SH-SY5Y (cell line): Measurements from ENCODE around the gene MEF2A.

ENCODE experiments used
- GATA2 ChIP-seq: IDR thresholded peaks from 2 replicates; pipeline ENCODE4 v1.6.1; 2011; ENCODE audit warnings: mild to moderate bottlenecking, low read depth, low read length
- GATA3 ChIP-seq: IDR thresholded peaks from 2 replicates; pipeline ENCODE4 v1.6.1; 2011; ENCODE audit warnings: low read depth, mild to moderate bottlenecking, low read length, moderate library complexity

Gene MEF2A

GRCh38 chr15:99554880-99555488, 10.8 kb upstream of the MEF2A start:
- TF ChIP-seq GATA2 = peak; percentile 31; the same call in 1 of the 2 replicates
- TF ChIP-seq GATA3 = 0 out of 2 replicates have a peak, but pooled peaks have one; percentile 24

- TF ChIP-seq GATA2 (no peak), GATA3 (no peak)
Measured at GRCh38 chr15:99556011-99556410, 9.8 kb upstream of the MEF2A start.

- TF ChIP-seq GATA3 (no peak), GATA2 (no peak)
Measured at GRCh38 chr15:99556578-99556977, 9.2 kb upstream of the MEF2A start.

GRCh38 chr15:99558084-99558483, 7.7 kb upstream of the MEF2A start:
- no peak for TF ChIP-seq GATA2
- no peak for TF ChIP-seq GATA3

GRCh38 chr15:99558571-99558970, 7.2 kb upstream of the MEF2A start:
- TF ChIP-seq GATA2 (no peak), GATA3 (no peak)

- TF ChIP-seq GATA2 (no peak), GATA3 (no peak)
Measured at GRCh38 chr15:99561476-99562230, 4.1 kb upstream of the MEF2A start.

- TF ChIP-seq GATA3 (no peak), GATA2 (no peak)
Measured at GRCh38 chr15:99562238-99562637, 3.5 kb upstream of the MEF2A start.

- TF ChIP-seq GATA2 (no peak), GATA3 (no peak)
Measured at GRCh38 chr15:99564221-99565048, 1.3 kb upstream of the MEF2A start.

GRCh38 chr15:99565049-99565298, 810 bp upstream of the MEF2A start:
- TF ChIP-seq GATA2 (no peak), GATA3 (no peak)

- TF ChIP-seq GATA3 (no peak), GATA2 (no peak)
Measured at GRCh38 chr15:99566157-99566897, 543 bp downstream of the MEF2A start.

- TF ChIP-seq GATA3 (no peak), GATA2 (no peak)
Measured at GRCh38 chr15:99568625-99569352, 3.0 kb downstream of the MEF2A start.

GRCh38 chr15:99571299-99571698, 5.5 kb downstream of the MEF2A start:
- TF ChIP-seq GATA3 (no peak), GATA2 (no peak)

- TF ChIP-seq GATA2 (no peak), GATA3 (no peak)
Measured at GRCh38 chr15:99574048-99574447, 8.3 kb downstream of the MEF2A start.

GRCh38 chr15:99574502-99574901, 8.7 kb downstream of the MEF2A start:
- TF ChIP-seq GATA3 = no peak
- TF ChIP-seq GATA2 = no peak
